Cardiac muscle cell (in vitro differentiated cells and primary cell): Measurements from ENCODE around the gene GRK7. TPM values are rescaled to one million over a fixed set of nuclear protein-coding genes. Genes with fewer than 3 reads are reported as not detected.
"Not testable (repeated sequence)": the region's sequence is repeated elsewhere in the genome, so short reads cannot be mapped to it uniquely, and the experiment has no call there.

Experiments used
- DNase-seq, 2 donors: peaks; one replicate each; pipeline versions ENCODE4 v3.0.0 to v3.0.0-alpha.2; 2010 to 2017; ENCODE audit warnings: low read depth in 1 of 2, low spot score in 1 of 2
- H3K27ac ChIP-seq: fragments of 200-600 bp; sonication (generic); 2 replicates; pipeline ENCODE4 v1.5.1; 2016
- H3K27me3 ChIP-seq: fragments of 200-600 bp; sonication (generic); 2 replicates; pipeline ENCODE4 v1.6.0; 2016; ENCODE audit warnings: control low read depth
- H3K36me3 ChIP-seq: fragments of 200-600 bp; sonication (generic); 2 replicates; pipeline ENCODE4 v1.5.1; 2016; ENCODE audit warnings: control low read depth
- H3K4me1 ChIP-seq: fragments of 200-600 bp; sonication (generic); 2 replicates; pipeline ENCODE4 v1.8.1; 2017; ENCODE audit warnings: low read depth, mild to moderate bottlenecking, mixed run types
- H3K4me3 ChIP-seq: fragments of 200-600 bp; sonication (generic); 2 replicates; pipeline ENCODE4 v1.5.1; 2016; ENCODE audit warnings: mild to moderate bottlenecking
- H3K9me3 ChIP-seq: fragments of 200-600 bp; sonication (generic); 2 replicates; pipeline ENCODE4 v1.5.1; 2017; ENCODE audit warnings: low read depth, mild to moderate bottlenecking, control low read depth
- polyA plus RNA-seq: library from polyadenylated mRNA; unstranded; fragments of >200 nt; fragmentation: Nextera tagmentation; extraction: Ambion mirVana; gene quantifications from 2 replicates; pipeline ENCODE4 v1.2.1, GENCODE V29; 2016
- total RNA-seq: library from RNA; depleted of rRNA; stranded (reverse); fragments of >200 nt; gene quantifications from 2 replicates; pipeline ENCODE4 v1.2.3, GENCODE V29; 2016
- TF ChIP-seq, protein P1 (sequence below): IDR thresholded peaks from 2 replicates; pipeline ENCODE4 v1.5.1; 2012; ENCODE audit warnings: low read depth, mild to moderate bottlenecking, low read length

GRK7 gene
- total and polyA plus RNA-seq, 2 experiments from 2014 or later, result not detected

DNA sequence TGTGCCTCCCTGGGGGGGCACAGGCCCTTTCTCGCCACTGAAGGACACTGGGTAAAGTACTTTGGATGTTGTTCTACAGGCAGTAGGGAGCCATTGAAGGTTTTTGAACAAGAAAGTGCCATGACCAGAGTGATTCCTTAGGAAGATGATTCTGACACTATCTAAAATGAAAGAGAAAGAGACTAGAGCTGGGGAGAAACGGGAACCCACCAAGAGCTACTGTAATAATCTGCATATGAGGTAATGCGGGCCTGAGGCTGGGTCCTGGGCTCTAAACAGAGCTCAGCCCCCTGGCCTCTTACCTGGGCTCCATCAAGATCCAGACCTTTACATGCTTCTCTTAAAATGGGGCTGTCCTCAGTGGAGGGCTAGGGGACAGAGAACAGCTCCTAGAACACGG lies 24.9 kb downstream of the GRK7 start:
- Histone ChIP-seq H3K4me1 (no peaks in the 10 kb centered on the region), H3K36me3 (no peaks in the 10 kb centered on the region), H3K27me3 (no peaks in the 10 kb centered on the region), H3K4me3 (no peak overlapping the region), H3K27ac (no peak overlapping the region), H3K9me3 (no peaks in the 10 kb centered on the region)
- no peak for DNase-seq
- TF ChIP-seq, protein P1, sequence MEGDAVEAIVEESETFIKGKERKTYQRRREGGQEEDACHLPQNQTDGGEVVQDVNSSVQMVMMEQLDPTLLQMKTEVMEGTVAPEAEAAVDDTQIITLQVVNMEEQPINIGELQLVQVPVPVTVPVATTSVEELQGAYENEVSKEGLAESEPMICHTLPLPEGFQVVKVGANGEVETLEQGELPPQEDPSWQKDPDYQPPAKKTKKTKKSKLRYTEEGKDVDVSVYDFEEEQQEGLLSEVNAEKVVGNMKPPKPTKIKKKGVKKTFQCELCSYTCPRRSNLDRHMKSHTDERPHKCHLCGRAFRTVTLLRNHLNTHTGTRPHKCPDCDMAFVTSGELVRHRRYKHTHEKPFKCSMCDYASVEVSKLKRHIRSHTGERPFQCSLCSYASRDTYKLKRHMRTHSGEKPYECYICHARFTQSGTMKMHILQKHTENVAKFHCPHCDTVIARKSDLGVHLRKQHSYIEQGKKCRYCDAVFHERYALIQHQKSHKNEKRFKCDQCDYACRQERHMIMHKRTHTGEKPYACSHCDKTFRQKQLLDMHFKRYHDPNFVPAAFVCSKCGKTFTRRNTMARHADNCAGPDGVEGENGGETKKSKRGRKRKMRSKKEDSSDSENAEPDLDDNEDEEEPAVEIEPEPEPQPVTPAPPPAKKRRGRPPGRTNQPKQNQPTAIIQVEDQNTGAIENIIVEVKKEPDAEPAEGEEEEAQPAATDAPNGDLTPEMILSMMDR, result no peak

DNA sequence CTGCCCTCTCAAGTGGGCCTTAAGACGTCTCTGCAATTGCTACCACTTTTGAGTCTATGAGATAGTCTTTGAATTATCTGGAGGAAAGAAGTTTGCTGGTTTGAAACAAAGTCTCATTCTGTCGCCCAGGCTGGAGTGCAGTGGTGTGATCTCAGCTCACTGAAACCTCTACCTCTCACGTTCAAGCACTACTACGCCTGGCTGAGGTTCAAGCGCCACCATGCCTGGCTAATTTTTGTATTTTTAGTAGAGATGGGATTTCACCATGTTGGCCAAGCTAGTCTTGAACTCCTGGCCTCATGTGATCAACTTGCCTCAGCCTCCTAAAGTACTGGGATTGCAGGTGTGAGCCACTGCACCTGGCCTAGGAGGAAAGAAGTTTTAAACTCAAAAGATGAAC lies 25.5 kb downstream of the GRK7 start:
- not testable (repeated sequence) for H3K27ac ChIP-seq, H3K4me3 ChIP-seq, DNase-seq, H3K4me1 ChIP-seq, H3K36me3 ChIP-seq, H3K27me3 ChIP-seq, H3K9me3 ChIP-seq

DNA sequence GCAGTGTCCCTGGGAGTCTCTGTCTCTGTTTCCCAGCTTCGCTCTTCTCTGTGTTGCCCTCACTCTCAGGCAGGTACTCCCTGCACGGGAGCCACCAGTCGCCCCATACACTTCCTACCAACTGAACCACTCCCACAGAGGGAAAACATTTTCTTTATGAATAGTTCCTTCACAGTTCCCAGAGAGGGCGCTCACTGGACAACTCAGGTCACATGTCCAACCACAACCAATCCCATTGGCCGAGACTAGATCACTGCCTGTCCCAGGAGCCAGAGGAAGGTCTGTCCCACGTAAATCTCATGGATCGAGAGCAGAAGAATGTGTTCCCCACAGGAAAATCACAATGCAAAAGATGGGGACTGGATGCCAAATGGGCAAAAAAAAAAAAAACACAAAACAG lies 26.1 kb downstream of the GRK7 start:
- no peaks in the 10 kb centered on the region for H3K36me3 ChIP-seq
- TF ChIP-seq, protein P1, result no peak
- H3K27me3 ChIP-seq, result no peaks in the 10 kb centered on the region
- no peak for DNase-seq
- no peak overlapping the region for H3K27ac ChIP-seq
- H3K4me3 ChIP-seq, result no peak overlapping the region
- no peaks in the 10 kb centered on the region for H3K9me3 ChIP-seq
- no peaks in the 10 kb centered on the region for H3K4me1 ChIP-seq

DNA sequence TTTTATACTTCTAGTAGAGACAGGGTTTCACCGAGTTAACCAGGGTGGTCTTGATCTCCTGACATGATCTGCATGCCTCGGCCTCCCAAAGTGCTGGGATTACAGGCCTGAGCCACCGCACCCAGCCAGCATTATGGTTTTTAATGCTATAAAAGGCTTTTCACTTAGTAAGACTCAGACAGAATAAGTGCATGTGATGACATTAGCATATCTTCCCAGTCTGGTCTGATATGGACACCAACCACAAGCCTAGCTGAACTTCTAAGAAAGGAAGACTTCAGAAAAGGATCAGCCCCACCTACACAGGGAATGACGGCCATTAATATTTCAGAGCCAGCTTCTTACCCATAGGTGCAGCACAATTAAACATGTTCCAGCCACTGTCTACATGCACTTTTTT lies 27.0 kb downstream of the GRK7 start:
- Histone ChIP-seq H3K36me3 (no peaks in the 10 kb centered on the region), H3K27ac (no peak overlapping the region), H3K27me3 (no peaks in the 10 kb centered on the region), H3K4me1 (no peaks in the 10 kb centered on the region), H3K4me3 (no peak overlapping the region), H3K9me3 (no peaks in the 10 kb centered on the region)
- TF ChIP-seq, protein P1, result no peak
- no peak for DNase-seq

DNA sequence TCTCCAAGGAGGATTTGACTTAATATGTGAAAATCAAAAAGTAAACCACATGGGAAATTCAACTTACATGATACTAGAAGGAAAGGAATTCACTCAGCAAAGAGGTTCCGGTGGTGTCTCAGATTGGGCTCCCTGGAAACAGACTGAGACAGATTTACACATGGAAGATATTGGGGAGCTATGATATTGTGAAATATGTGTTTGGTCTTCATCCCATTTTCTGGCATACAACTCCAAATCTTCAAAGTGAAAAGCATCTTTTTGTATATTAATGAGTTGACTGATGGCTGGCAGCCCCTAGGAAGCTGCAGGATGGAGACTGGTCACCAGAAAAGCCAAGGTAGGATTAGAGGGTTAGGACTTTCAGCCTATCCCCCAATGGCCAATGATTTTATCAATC lies 29.3 kb downstream of the GRK7 start:
- Histone ChIP-seq H3K36me3 (no peaks in the 10 kb centered on the region), H3K27me3 (no peaks in the 10 kb centered on the region), H3K4me1 (peaks cover 3% of the 10 kb centered on the region), H3K9me3 (no peaks in the 10 kb centered on the region), H3K4me3 (no peak overlapping the region), H3K27ac (no peak overlapping the region)
- TF ChIP-seq, protein P1, result no peak
- no peak for DNase-seq

DNA sequence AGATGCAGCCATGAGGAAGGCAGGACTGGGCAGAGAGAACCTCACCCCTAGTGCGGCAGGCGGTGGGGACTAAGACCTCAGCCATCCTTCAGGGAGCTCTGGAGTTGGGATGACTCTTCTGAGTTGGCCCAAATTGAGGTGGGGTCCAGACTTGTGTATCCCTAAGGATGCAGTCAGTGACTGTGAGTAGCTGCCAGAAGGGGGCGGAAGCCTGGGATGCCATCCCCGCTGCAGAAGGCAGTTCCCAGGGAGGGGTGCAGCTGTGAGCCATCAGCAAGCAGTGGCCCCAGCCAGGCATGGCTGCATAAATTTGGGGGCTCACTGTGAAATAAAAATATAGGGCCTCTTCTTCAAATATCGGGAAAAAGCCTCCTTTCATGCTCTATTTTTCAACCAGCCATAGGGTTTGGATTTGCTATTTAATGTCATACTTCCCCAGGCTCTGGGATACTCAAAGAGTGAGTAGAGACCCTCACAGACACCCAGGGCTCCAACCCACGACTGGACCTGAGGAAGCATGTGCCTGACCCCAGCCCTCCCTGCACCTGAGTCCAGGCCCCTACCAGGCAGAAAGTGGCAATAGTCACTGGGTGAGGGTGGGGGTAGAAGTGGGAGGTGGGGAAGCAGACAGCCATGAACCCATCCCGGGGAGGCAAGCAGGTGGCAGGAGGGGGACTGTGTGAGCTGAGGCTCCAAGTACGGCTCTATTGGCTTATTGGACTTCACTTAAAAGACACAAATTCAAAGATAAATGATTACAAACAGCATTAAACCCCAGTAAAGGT lies 30.5 kb downstream of the GRK7 start:
- Histone ChIP-seq H3K4me3 (no peak overlapping the region), H3K27ac (no peak overlapping the region), H3K4me1 (peaks cover 4% of the 10 kb centered on the region), H3K36me3 (no peaks in the 10 kb centered on the region), H3K9me3 (no peaks in the 10 kb centered on the region), H3K27me3 (no peaks in the 10 kb centered on the region)
- no peak for DNase-seq
- TF ChIP-seq, protein P1, result peak; percentile 25
